HG02678 (cell line): Measurements from ENCODE around the gene VPS9D1.
"Not testable (repeated sequence)": the region's sequence is repeated elsewhere in the genome, so short reads cannot be mapped to it uniquely, and the experiment has no call there.

Experiments used
- ATAC-seq: cut with Tn5 transposase; IDR thresholded peaks from one replicate; pipeline ENCODE4 v1.9.1; 2021; ENCODE audit warnings: mild to moderate bottlenecking, moderate library complexity; ENCODE audit not compliant: unreplicated experiment

Gene VPS9D1

GRCh38 chr16:89668790-89669158 lies 51.9 kb downstream of the VPS9D1 start:
- ATAC-seq: no peak

GRCh38 chr16:89667633-89668032 lies 53.1 kb downstream of the VPS9D1 start:
- ATAC-seq: no peak

DNA sequence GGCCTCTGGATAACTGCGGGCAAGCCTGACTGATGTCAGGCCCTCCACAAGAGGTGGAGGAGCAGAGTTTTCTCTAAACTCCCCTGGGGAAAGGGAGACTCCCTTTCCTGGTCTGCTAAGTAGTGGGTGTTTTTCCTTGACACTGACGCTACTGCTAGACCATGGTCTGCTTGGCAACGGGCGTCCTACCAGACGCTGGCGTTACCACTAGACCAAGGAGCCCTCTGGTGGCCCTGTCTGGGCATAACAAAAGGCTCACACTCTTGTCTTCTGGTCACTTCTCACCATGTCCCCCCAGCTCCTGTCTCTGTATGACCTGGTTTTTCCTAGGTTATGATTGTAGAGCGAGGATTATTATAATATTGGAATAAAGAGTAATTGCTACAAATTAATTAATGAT lies 53.7 kb downstream of the VPS9D1 start:
- not testable (repeated sequence) for ATAC-seq

- ATAC-seq: not testable (repeated sequence)
These were observed 56.5 kb downstream of the VPS9D1 start for GRCh38 chr16:89664238-89664637.

DNA sequence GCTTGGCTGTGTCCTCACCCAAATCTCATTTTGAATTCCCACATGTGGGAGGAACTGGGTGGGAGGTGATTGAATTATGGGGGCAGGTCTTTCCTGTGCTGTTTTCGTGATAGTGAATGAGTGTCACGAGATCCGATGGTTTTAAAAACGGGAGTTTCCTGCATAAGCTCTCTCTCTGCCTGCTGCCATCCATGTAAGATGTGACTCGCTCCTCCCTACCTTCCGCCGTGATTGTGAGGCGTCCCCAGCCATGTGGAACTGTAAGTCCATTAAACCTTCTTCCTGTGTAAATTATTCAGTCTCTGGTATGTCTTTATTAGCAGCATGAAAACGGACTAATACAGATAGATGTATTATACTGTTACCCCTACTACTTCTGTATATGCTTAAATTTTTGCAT lies 59.5 kb downstream of the VPS9D1 start:
- ATAC-seq: no peak

DNA sequence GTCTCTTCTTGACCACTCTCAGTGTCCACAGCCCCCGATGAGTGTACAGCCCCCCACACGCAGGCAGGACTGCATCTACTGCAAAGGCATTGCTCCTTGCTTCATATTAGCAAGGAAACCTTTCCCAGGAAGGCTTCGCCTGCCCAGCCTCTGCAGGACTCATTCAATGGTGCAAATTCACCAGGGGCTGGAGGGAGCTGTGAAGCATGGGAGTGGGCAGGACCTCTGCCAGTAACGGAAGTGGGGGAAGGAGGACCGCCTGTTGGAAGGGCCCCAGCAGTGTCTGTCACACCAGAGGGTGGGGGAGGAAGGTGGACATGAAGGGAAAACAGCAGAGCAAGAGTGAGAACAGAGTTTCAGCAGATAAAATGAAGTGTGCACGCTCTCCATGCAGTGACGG lies 60.6 kb downstream of the VPS9D1 start:
- no peak for ATAC-seq

DNA sequence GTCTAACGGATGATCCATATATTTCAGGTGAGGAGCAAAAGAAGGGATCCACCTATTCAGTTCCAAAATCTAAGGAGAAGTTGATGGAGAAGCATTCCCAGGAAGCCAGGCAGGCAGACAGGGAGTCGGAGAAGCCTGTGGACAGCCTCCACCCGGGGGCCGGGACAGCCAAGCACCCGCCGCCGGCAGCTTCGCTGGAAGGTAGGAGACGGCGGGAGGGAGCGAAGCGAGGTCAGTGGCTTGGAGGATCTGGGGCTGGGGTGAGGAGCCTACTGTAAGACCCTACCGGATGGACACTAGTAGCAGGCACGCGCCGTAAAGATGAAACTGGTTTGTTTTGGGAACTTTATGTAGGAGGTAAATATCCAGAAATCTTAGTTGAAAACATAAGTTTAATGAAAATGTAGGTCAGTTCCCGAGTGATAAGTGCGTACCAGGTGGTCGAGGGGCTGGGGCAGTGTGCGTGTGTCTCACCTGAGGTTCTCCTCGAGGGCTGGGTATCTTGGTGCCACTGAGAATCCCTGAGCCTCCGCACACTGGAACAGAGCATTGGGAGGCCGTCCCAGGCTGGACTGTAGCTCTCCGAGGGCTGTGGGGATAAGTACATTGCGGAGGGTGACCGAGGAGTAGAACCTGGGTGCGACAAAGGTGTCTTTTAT lies 62.3 kb downstream of the VPS9D1 start:
- peak; percentile 15 for ATAC-seq

GRCh38 chr16:89657442-89658220 lies 63.1 kb downstream of the VPS9D1 start, which contains the start of the genes CHMP1A and SPATA33:
Gene CHMP1A (minus strand): TSS chr16:89657708. CDS start chr16:89657588, 120 bp downstream.
Gene SPATA33 (plus strand): TSS chr16:89657836. CDS start chr16:89657912, 76 bp downstream.
- peak; percentile 90 for ATAC-seq
